HepG2 (cell line): Measurements from ENCODE around the gene MYL11. TPM values are rescaled to one million over a fixed set of nuclear protein-coding genes. Genes with fewer than 3 reads are reported as not detected.
A peak's percentile ranks its signal among the peaks of the same experiment; 100 is the strongest.

ENCODE experiments used
- ATAC-seq: fragments of 200-7000 bp; cut with Tn5 transposase; 3 replicates; pipeline ENCODE4 v1.9.1; 2020; ENCODE audit warnings: mild to moderate bottlenecking, moderate library complexity
- BruUV-seq: library from RNA; stranded (reverse); fragments of 400-500 nt; replicated peaks from 2 replicates; lab custom pipeline; 2021; lab: Mats Ljungman, UMichigan
- CTCF ChIA-PET: fragments of 300-600 bp; formaldehyde crosslinking; extraction: SDS; loops from one replicate; lab custom pipeline; 2021; ENCODE audit warnings: low total read pairs, inconsistent platforms, low intra/inter-chr PET ratio; lab: Yijun Ruan, JAX
- POLR2A ChIA-PET: fragments of 350-600 bp; sonication (Branson Sonifier 250); formaldehyde crosslinking; loops from one replicate; lab custom pipeline; 2020; ENCODE audit warnings: antibody characterized with exemption, inconsistent platforms; lab: Yijun Ruan, JAX
- DNase-seq: peaks from one replicate; pipeline ENCODE4 v3.0.0-alpha.2; 2015; ENCODE audit warnings: low spot score
- FAIRE-seq: peaks from 3 replicates; lab custom pipeline; 2011; peaks lifted over from hg19 to GRCh38; lab: Jason Lieb, UNC
- H2AFZ ChIP-seq: one replicate; pipeline ENCODE4 v1.6.1; 2011; ENCODE audit warnings: low read length, inconsistent platforms
- H3K27ac ChIP-seq: fragments of 300-600 bp; 3 replicates; pipeline ENCODE4 v1.8.0; 2011; ENCODE audit warnings: mixed run types, mild to moderate bottlenecking, mixed read lengths, low read length, inconsistent platforms; ENCODE audit not compliant: insufficient read depth; ENCODE audit errors: extremely low read length
- H3K27me3 ChIP-seq, 2 experiments: fragments of 200-600 bp in 1 of 2; 2 replicates in 1 of 2; 3 replicates in 1 of 2; pipeline versions ENCODE4 v1.6.0 to v1.8.0; 2011; ENCODE audit warnings: low read length in 2 of 2, mild to moderate bottlenecking in 2 of 2, moderate library complexity in 2 of 2, inconsistent platforms in 1 of 2; ENCODE audit not compliant: insufficient read depth in 2 of 2, control insufficient read depth in 1 of 2
- H3K36me3 ChIP-seq, 2 experiments: fragments of 200-600 bp in 1 of 2; replicated peaks in 1 of 2; 2 replicates in 1 of 2; 3 replicates in 1 of 2; pipeline versions ENCODE4 v1.5.1 to v1.8.0; 2011; ENCODE audit warnings: low read length in 2 of 2, inconsistent platforms in 1 of 2; ENCODE audit not compliant: insufficient read depth in 2 of 2, control insufficient read depth in 1 of 2
- H3K4me1 ChIP-seq: 2 replicates; pipeline ENCODE4 v1.5.1; 2012; ENCODE audit warnings: low read length, inconsistent platforms; ENCODE audit not compliant: insufficient read depth
- H3K4me2 ChIP-seq: 2 replicates; pipeline ENCODE4 v1.6.0; 2011; ENCODE audit warnings: low read depth, low read length, inconsistent platforms
- H3K4me3 ChIP-seq, 3 experiments: fragments of 200-600 bp in 1 of 3; sonication (generic), shearing (Covaris generic) in 1 of 3; replicated peaks in 1 of 3; 2 replicates each; pipeline ENCODE4 v1.5.1; 2011 to 2016; ENCODE audit warnings: low read length in 3 of 3, inconsistent platforms in 2 of 3, low read depth in 2 of 3, mild to moderate bottlenecking in 2 of 3, control low read depth in 1 of 3, mixed read lengths in 1 of 3; ENCODE audit not compliant: insufficient read depth in 1 of 3
- H3K79me2 ChIP-seq: one replicate; pipeline ENCODE4 v1.6.1; 2011; ENCODE audit warnings: low read length, inconsistent platforms; ENCODE audit not compliant: insufficient read depth
- H3K9ac ChIP-seq: 2 replicates; pipeline ENCODE4 v1.6.0; 2011; ENCODE audit warnings: mild to moderate bottlenecking, low read depth, low read length, inconsistent platforms; ENCODE audit not compliant: insufficient read depth
- H3K9me3 ChIP-seq: 2 replicates; pipeline ENCODE4 v1.5.1; 2012; ENCODE audit warnings: mild to moderate bottlenecking, low read length
- H4K20me1 ChIP-seq: 2 replicates; pipeline ENCODE4 v1.6.0; 2011; ENCODE audit warnings: inconsistent platforms, mild to moderate bottlenecking, low read length, moderate library complexity; ENCODE audit not compliant: insufficient read depth
- CCDC6 ChIP-seq: sonication (generic); formaldehyde crosslinking; IDR thresholded peaks from 2 replicates; pipeline ENCODE4 v1.8.1; 2022; ENCODE audit warnings: mild to moderate bottlenecking, missing genetic modification reagents, moderate library complexity
- ELF4 ChIP-seq: sonication (generic); formaldehyde crosslinking; IDR thresholded peaks from 2 replicates; pipeline ENCODE4 v1.5.0; 2020; ENCODE audit warnings: missing genetic modification reagents, mild to moderate bottlenecking, moderate library complexity, borderline replicate concordance
- MLLT10 ChIP-seq: sonication (generic); formaldehyde crosslinking; IDR thresholded peaks from 2 replicates; pipeline ENCODE4 v1.4.0; 2020; ENCODE audit warnings: missing genetic modification reagents
- NAIF1 ChIP-seq: sonication (generic); formaldehyde crosslinking; IDR thresholded peaks from 2 replicates; pipeline ENCODE4 v1.5.0; 2020; ENCODE audit warnings: mild to moderate bottlenecking, missing genetic modification reagents, borderline replicate concordance
- ZKSCAN8 ChIP-seq: IDR thresholded peaks from 2 replicates; pipeline ENCODE4 v1.6.1; 2016; ENCODE audit warnings: borderline replicate concordance, missing genetic modification reagents, missing compliant biosample characterization
- ZNF234 ChIP-seq: sonication (generic); formaldehyde crosslinking; conservative IDR thresholded peaks from 2 replicates; pipeline ENCODE4 v1.5.1; 2020; ENCODE audit warnings: mild to moderate bottlenecking, missing genetic modification reagents
- ZNF430 ChIP-seq: sonication (generic); formaldehyde crosslinking; IDR thresholded peaks from 2 replicates; pipeline ENCODE4 v1.9.0; 2021; ENCODE audit warnings: mild to moderate bottlenecking, missing genetic modification reagents
- ZNF451 ChIP-seq: sonication (generic); formaldehyde crosslinking; IDR thresholded peaks from 2 replicates; pipeline ENCODE4 v1.5.0; 2020; ENCODE audit warnings: mild to moderate bottlenecking, missing genetic modification reagents
- ZNF616 ChIP-seq: sonication (generic); formaldehyde crosslinking; IDR thresholded peaks from 2 replicates; pipeline ENCODE4 v1.5.0; 2020; ENCODE audit warnings: low read depth, mild to moderate bottlenecking, missing genetic modification reagents
- ZNF687 ChIP-seq: sonication (generic); formaldehyde crosslinking; IDR thresholded peaks from 2 replicates; pipeline ENCODE4 v1.5.1; 2020; ENCODE audit warnings: mild to moderate bottlenecking, missing genetic modification reagents, moderate library complexity
- ZNF703 ChIP-seq: sonication (generic); formaldehyde crosslinking; IDR thresholded peaks from 2 replicates; pipeline ENCODE4 v1.5.1; 2020; ENCODE audit warnings: missing genetic modification reagents, mild to moderate bottlenecking, moderate library complexity, borderline replicate concordance
- ZNF75D ChIP-seq: sonication (generic); formaldehyde crosslinking; IDR thresholded peaks from 2 replicates; pipeline ENCODE4 v1.8.1; 2023; ENCODE audit warnings: missing genetic modification reagents, mild to moderate bottlenecking, borderline replicate concordance
- WGBS: methylation state at CpG from one replicate; pipeline ENCODE4 v1.1.6; 2017; ENCODE audit warnings: low lambda C conversion rate; 5-methylcytosine and 5-hydroxymethylcytosine counted together
- in situ Hi-C: cut with HindIII; loops from 2 replicates; pipeline ENCODE4 v1.10.0; 2017; ENCODE audit warnings: low pct_unique_long_range_greater_than_20kb; ENCODE audit not compliant: extremely low pct_ligation_motif_present
- intact Hi-C: fragments of 100-400 bp; cut with micrococcal nuclease; formaldehyde crosslinking; loops from one replicate; pipeline ENCODE4 v1.10.0; 2022; ENCODE audit not compliant: unreplicated experiment
- polyA plus RNA-seq, 8 experiments: library from polyadenylated mRNA; depleted of rRNA in 3 of 8; stranded (reverse) in 7 of 8; unstranded in 1 of 8; fragments of >200 nt; fragmentation: Illumina TruSeq in 4 of 8; extraction: Trizol in 4 of 8; gene quantifications; 2 replicates each; pipeline versions ENCODE4 v1.2.1 to v1.2.3, GENCODE V29; 2011 to 2016; ENCODE audit warnings: low read depth in 4 of 8, missing spikeins in 1 of 8, mixed read lengths in 1 of 8; ENCODE audit not compliant: insufficient read depth in 1 of 8
- total RNA-seq, 5 experiments: library from RNA; depleted of rRNA; stranded (reverse); fragments of >200 nt; fragmentation: Illumina TruSeq; extraction: Trizol; gene quantifications; 2 replicates each; pipeline ENCODE4 v1.2.3, GENCODE V29; 2016; ENCODE audit warnings: low read depth in 1 of 5
- TF ChIP-seq, protein P1 (sequence below): sonication (generic); formaldehyde crosslinking; conservative IDR thresholded peaks from 2 replicates; pipeline ENCODE4 v1.8.0; 2022; ENCODE audit warnings: mild to moderate bottlenecking, moderate library complexity, missing genetic modification reagents
- TF ChIP-seq, protein P2 (sequence below): sonication (generic); formaldehyde crosslinking; IDR thresholded peaks from 2 replicates; pipeline ENCODE4 v1.4.0; 2020; ENCODE audit warnings: missing genetic modification reagents

The MYL11 gene
- total and polyA plus RNA-seq, 2 of the 13 experiments (the other 11 are each of a cell fraction or from before 2014, with no cell fraction given), result not detected

- in situ Hi-C loops, result loop anchor here (10.0 kb wide), 1 partner anchor 260 kb away; the partner anchor contains the start of gene ZNF689
- Histone ChIP-seq H3K27ac (peak overlapping the region; percentile 92), H3K4me1 (peaks cover 60% of the 10 kb centered on the region), H3K4me2 (peak overlapping the region; percentile 96), H3K4me3 (peak overlapping the region; percentile 85 to 94 (median 88)), H4K20me1 (no peaks in the 10 kb centered on the region), H3K36me3 (peaks cover 8 to 45% of the 10 kb centered on the region in 2 experiments), H3K9me3 (no peaks in the 10 kb centered on the region), H3K9ac (peak overlapping the region; percentile 84), H3K27me3 (no peaks in the 10 kb centered on the region; a peak in 1 of 5 replicates), H2AFZ (no peak overlapping the region), H3K79me2 (peaks cover 23% of the 10 kb centered on the region)
- WGBS, result 5% methylated on average over 18 of the region's 36 CpGs
- ChIA-PET CTCF (interaction anchor here (2.4 kb wide), 1 partner anchor 55 kb away, joined by 10 read pairs; no protein-coding TSS in a partner anchor), POLR2A (interaction anchor here (0.5 to 6.7 kb wide), 19 partner anchors 8 to 304 kb away, joined by 3 to 94 read pairs (median 5); partner anchors contain the start of genes ALDOA, DCTPP1, FBRS and TBC1D10B)
- FAIRE-seq (no peak), DNase-seq (no peak), ATAC-seq (peak; percentile 27)
- TSS peak; percentile 64 for BruUV-seq
- intact Hi-C loops, result loop anchor here (1.0 to 2.0 kb wide), 3 partner anchors 20 to 54 kb away; partner anchors contain the start of gene ZNF48
- TF ChIP-seq CCDC6 (CRISPR knock-in tag) (no peak), ZNF687 (CRISPR knock-in tag) (no peak), ZNF75D (peak; percentile 23; the same call in 1 of the 2 replicates), ZNF451 (CRISPR knock-in tag) (0 out of 2 replicates have a peak, but pooled peaks have one; percentile 70), ZKSCAN8 (0 out of 2 replicates have a peak, but pooled peaks have one; percentile 8), ZNF703 (CRISPR knock-in tag) (0 out of 2 replicates have a peak, but pooled peaks have one; percentile 65), ELF4 (no peak), NAIF1 (0 out of 2 replicates have a peak, but pooled peaks have one; percentile 21), ZNF616 (0 out of 2 replicates have a peak, but pooled peaks have one; percentile 67), ZNF234 (CRISPR knock-in tag) (0 out of 2 replicates have a peak, but pooled peaks have one; percentile 38), MLLT10 (CRISPR knock-in tag) (no peak), ZNF430 (CRISPR knock-in tag) (peak; percentile 97; the same call in 1 of the 2 replicates)
- TF ChIP-seq, protein P1, sequence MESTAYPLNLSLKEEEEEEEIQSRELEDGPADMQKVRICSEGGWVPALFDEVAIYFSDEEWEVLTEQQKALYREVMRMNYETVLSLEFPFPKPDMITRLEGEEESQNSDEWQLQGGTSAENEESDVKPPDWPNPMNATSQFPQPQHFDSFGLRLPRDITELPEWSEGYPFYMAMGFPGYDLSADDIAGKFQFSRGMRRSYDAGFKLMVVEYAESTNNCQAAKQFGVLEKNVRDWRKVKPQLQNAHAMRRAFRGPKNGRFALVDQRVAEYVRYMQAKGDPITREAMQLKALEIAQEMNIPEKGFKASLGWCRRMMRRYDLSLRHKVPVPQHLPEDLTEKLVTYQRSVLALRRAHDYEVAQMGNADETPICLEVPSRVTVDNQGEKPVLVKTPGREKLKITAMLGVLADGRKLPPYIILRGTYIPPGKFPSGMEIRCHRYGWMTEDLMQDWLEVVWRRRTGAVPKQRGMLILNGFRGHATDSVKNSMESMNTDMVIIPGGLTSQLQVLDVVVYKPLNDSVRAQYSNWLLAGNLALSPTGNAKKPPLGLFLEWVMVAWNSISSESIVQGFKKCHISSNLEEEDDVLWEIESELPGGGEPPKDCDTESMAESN (CRISPR knock-in tag), result no peak
- TF ChIP-seq, protein P2, sequence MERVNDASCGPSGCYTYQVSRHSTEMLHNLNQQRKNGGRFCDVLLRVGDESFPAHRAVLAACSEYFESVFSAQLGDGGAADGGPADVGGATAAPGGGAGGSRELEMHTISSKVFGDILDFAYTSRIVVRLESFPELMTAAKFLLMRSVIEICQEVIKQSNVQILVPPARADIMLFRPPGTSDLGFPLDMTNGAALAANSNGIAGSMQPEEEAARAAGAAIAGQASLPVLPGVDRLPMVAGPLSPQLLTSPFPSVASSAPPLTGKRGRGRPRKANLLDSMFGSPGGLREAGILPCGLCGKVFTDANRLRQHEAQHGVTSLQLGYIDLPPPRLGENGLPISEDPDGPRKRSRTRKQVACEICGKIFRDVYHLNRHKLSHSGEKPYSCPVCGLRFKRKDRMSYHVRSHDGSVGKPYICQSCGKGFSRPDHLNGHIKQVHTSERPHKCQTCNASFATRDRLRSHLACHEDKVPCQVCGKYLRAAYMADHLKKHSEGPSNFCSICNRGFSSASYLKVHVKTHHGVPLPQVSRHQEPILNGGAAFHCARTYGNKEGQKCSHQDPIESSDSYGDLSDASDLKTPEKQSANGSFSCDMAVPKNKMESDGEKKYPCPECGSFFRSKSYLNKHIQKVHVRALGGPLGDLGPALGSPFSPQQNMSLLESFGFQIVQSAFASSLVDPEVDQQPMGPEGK (CRISPR knock-in tag), result no peak
Observed at GRCh38 chr16:30354423-30355143, 20.0 kb upstream of the MYL11 start.
